Upper lobe of left lung (tissue), 6 donors: ENCODE data around the gene GPR150. TPM values are rescaled to one million over a fixed set of nuclear protein-coding genes. Genes with fewer than 3 reads are reported as not detected.
"Not testable (repeated sequence)": the region's sequence is repeated elsewhere in the genome, so short reads cannot be mapped to it uniquely, and the experiment has no call there.

ENCODE experiments used
- ATAC-seq, 2 donors: fragments of 200-7000 bp; cut with Tn5 transposase; one replicate each; pipeline ENCODE4 v1.9.1; 2022; ENCODE audit warnings: mild to moderate bottlenecking in 2 of 2, moderate library complexity in 2 of 2; ENCODE audit not compliant: low FRiP score in 2 of 2
- DNase-seq, 2 donors: peaks; one replicate each; pipeline ENCODE4 v3.0.0-alpha.2; 2019 to 2020
- H3K27ac ChIP-seq, 4 donors: fragments of 200-600 bp; sonication (generic); one replicate each; pipeline ENCODE4 v1.5.1; 2016 to 2019
- H3K27me3 ChIP-seq, 4 donors: fragments of 200-600 bp; sonication (generic); one replicate each; pipeline ENCODE4 v1.5.1; 2017 to 2019
- H3K36me3 ChIP-seq, 4 donors: fragments of 200-600 bp; sonication (generic); one replicate each; pipeline ENCODE4 v1.5.1; 2016 to 2019
- H3K4me1 ChIP-seq, 4 donors: fragments of 200-600 bp; sonication (generic); one replicate each; pipeline ENCODE4 v1.5.1; 2018 to 2019
- H3K4me3 ChIP-seq, 4 donors: fragments of 200-600 bp; sonication (generic); one replicate each; pipeline ENCODE4 v1.5.1; 2017 to 2019; ENCODE audit warnings: mild to moderate bottlenecking in 2 of 4, moderate library complexity in 1 of 4
- H3K9me3 ChIP-seq, 4 donors: fragments of 200-600 bp; sonication (generic); one replicate each; pipeline ENCODE4 v1.5.1; 2018 to 2019
- CTCF ChIP-seq, 6 experiments: fragments of 450-650 bp in 4 of 6; fragments of 200-600 bp in 2 of 6; sonication (generic) in 2 of 6; IDR thresholded peaks; one replicate each; pipeline ENCODE4 v1.5.1; 2016 to 2019; ENCODE audit warnings: antibody characterized with exemption in 6 of 6
- EP300 ChIP-seq, 4 donors: sonication (generic); formaldehyde crosslinking; IDR thresholded peaks; one replicate each; pipeline ENCODE4 v1.5.1; 2017; ENCODE audit warnings: antibody characterized with exemption in 4 of 4, control low read depth in 2 of 4
- POLR2A ChIP-seq, 4 donors: fragments of 450-650 bp; IDR thresholded peaks; one replicate each; pipeline ENCODE4 v1.5.1; 2016 to 2017; ENCODE audit warnings: antibody characterized with exemption in 4 of 4, mild to moderate bottlenecking in 2 of 4
- POLR2AphosphoS5 ChIP-seq, 2 donors: sonication (generic); formaldehyde crosslinking; IDR thresholded peaks; one replicate each; pipeline ENCODE4 v1.5.1; 2017; ENCODE audit warnings: antibody characterized with exemption in 2 of 2
- WGBS, 2 donors: methylation state at CpG; one replicate each; pipeline ENCODE4 v1.1.5; 2017 to 2018; 5-methylcytosine and 5-hydroxymethylcytosine counted together
- total RNA-seq, 6 donors: library from RNA; depleted of rRNA in 4 of 6; stranded (reverse); fragments of >200 nt in 4 of 6; gene quantifications; one replicate each; pipeline versions ENCODE4 v1.1.0 to v1.2.1, GENCODE V29; 2016 to 2021
- donor health status: DM: no; HTN: no; CAD: no; lungs with moderate emphysema.
- donor health status: DM: no; HTN: yes; CAD: no; lungs with severe emphysema.

GPR150 gene
- total RNA-seq, 6 donors from 2014 or later: 0.30 to 2.0 (median 0.74) TPM; not detected in 3

- Histone ChIP-seq H3K9me3 (no peaks in the 10 kb centered on the region), H3K36me3 (no peaks in the 10 kb centered on the region), H3K27me3 (no peaks in the 10 kb centered on the region), H3K4me1 (no peaks in the 10 kb centered on the region), H3K27ac (no peak overlapping the region), H3K4me3 (no peak overlapping the region)
- ATAC-seq (no peak), DNase-seq (no peak)
- TF ChIP-seq POLR2A (IDR thresholded peaks at IDR 0.05): no peak
- TF ChIP-seq EP300 (IDR thresholded peaks at IDR 0.05): no peak
- TF ChIP-seq CTCF (IDR thresholded peaks at IDR 0.05): no peak
- no peak for TF ChIP-seq POLR2AphosphoS5 (IDR thresholded peaks at IDR 0.05)
- 74 to 79% methylated on average over 3 of the region's 3 CpGs for WGBS, 2 donors
Observed at GRCh38 chr5:95638632-95639031, 18.7 kb downstream of the GPR150 start.

DNA sequence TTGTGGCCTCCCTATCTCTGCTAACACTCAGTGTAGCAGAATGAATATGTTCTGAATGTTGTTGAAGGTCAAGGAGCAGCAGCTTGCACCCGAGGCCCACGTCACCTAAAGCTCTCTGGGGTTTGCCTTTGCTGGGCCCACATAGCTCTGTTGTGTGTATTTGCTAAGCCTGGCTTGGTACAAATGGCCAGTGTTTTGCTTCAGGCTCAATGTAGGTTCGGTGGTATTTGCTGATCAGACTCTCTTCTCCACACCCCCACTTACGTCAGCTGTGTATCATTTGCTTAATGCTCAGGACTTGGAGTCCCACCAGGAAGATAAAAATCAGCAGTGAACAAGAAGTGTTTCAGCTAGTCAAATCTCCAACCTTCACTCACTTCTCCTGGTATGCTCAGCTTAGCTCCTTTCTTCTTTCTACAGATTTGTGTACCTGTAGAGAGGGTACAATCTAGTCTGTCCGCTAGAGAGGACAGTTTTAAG lies 21.9 kb downstream of the GPR150 start:
- Histone ChIP-seq H3K4me3 (no peak overlapping the region), H3K4me1 (peaks cover 0 to 8% (median 2%) of the 10 kb centered on the region in 4 donors), H3K27ac (peak overlapping the region; percentile 42 to 80 (median 64)), H3K27me3 (no peaks in the 10 kb centered on the region), H3K9me3 (no peaks in the 10 kb centered on the region), H3K36me3 (no peaks in the 10 kb centered on the region)
- DNase-seq (peak in 1 of 2 donors; percentile 78), ATAC-seq (peak; percentile 11 to 67)
- WGBS, 2 donors: 49 to 67% methylated on average over 5 of the region's 5 CpGs
- TF ChIP-seq EP300 (IDR thresholded peaks at IDR 0.05) (peak in 3 of 4 donors; percentile 65 to 99 (median 93)), POLR2AphosphoS5 (IDR thresholded peaks at IDR 0.05) (peak in 1 of 2 donors; percentile 77), CTCF (IDR thresholded peaks at IDR 0.05) (no peak), POLR2A (IDR thresholded peaks at IDR 0.05) (peak in 2 of 4 donors; percentile 38 to 39)

- TF ChIP-seq CTCF (IDR thresholded peaks at IDR 0.05) (no peak), POLR2AphosphoS5 (IDR thresholded peaks at IDR 0.05) (no peak), POLR2A (IDR thresholded peaks at IDR 0.05) (no peak), EP300 (IDR thresholded peaks at IDR 0.05) (no peak)
- no peaks in the 10 kb centered on the region for H3K9me3 ChIP-seq
- 81 to 92% methylated on average over 7 of the region's 7 CpGs for WGBS, 2 donors
- H3K36me3 ChIP-seq: no peaks in the 10 kb centered on the region
- H3K27me3 ChIP-seq: no peaks in the 10 kb centered on the region
- DNase-seq (no peak), ATAC-seq (no peak)
- H3K27ac ChIP-seq: peak overlapping the region in 1 of 4 donors; percentile 80
- H3K4me3 ChIP-seq: no peak overlapping the region
- H3K4me1 ChIP-seq: peaks cover 3 to 21% (median 10%) of the 10 kb centered on the region in 4 donors
Observed at GRCh38 chr5:95643152-95643551, 23.3 kb downstream of the GPR150 start.

- ATAC-seq: peak in 1 of 2 donors; percentile 32
- Histone ChIP-seq H3K4me1 (peaks cover 3 to 25% (median 10%) of the 10 kb centered on the region in 4 donors), H3K9me3 (no peaks in the 10 kb centered on the region), H3K4me3 (no peak overlapping the region), H3K36me3 (no peaks in the 10 kb centered on the region), H3K27ac (peak overlapping the region; percentile 7 to 98 (median 60)), H3K27me3 (no peaks in the 10 kb centered on the region)
- no peak for TF ChIP-seq POLR2AphosphoS5 (IDR thresholded peaks at IDR 0.05)
- peak; percentile 43 to 77 (median 58) for TF ChIP-seq CTCF (IDR thresholded peaks at IDR 0.05)
- no peak for TF ChIP-seq EP300 (IDR thresholded peaks at IDR 0.05)
- no peak for TF ChIP-seq POLR2A (IDR thresholded peaks at IDR 0.05)
- peak in 1 of 2 donors; percentile 63 for DNase-seq
- WGBS, 2 donors: 16 to 18% methylated on average over 4 of the region's 4 CpGs
Observed at GRCh38 chr5:95644351-95645042, 24.6 kb downstream of the GPR150 start.

GRCh38 chr5:95646226-95646568 lies 26.3 kb downstream of the GPR150 start:
- not testable (repeated sequence) for DNase-seq, H3K9me3 ChIP-seq, H3K36me3 ChIP-seq, ATAC-seq, H3K27me3 ChIP-seq
- Histone ChIP-seq H3K27ac (peak overlapping the region; percentile 89 to 98 (median 92)), H3K4me1 (peaks cover 3 to 25% (median 10%) of the 10 kb centered on the region in 4 donors), H3K4me3 (peak overlapping the region in 3 of 4 donors; percentile 38 to 54 (median 48))
- WGBS, 2 donors: 86% methylated on average over 17 of the region's 17 CpGs
